ENCODE results near the gene FREM2. TPM values are rescaled to one million over a fixed set of nuclear protein-coding genes. Genes with fewer than 3 reads are reported as not detected.

Gene FREM2
- total RNA-seq, 1 experiment from 2014 or later, result not detected

DNA sequence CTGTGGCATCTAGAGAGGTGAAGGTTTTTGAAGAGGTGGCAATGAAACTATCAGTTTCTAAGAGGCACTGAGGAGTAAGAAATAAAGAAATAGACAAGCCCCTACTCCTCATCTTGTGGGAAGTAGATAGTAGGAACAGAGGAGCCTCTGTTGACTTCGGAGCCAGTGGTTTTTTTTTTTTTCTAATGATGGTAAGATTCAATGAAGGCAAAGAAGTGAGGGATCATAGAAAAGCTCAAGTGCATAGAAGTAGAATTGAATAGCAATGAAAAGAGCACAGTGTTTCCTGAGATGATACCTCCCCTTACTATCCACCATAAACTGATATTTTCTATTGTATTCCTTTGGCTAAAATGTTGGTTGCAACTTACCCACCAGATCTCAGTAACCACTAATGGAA lies 46.3 kb downstream of the FREM2 start:
- intact Hi-C loops (cut with micrococcal nuclease), result no loop called here
- Mint-ChIP-seq H3K9me3 (ENCODE audit: unreplicated experiment) (no peaks in the 10 kb centered on the region), H3K27me3 (ENCODE audit: insufficient read depth, unreplicated experiment) (peaks cover 48% of the 10 kb centered on the region), H3K4me3 (ENCODE audit: unreplicated experiment) (no peak overlapping the region), H3K4me1 (ENCODE audit: insufficient read depth, unreplicated experiment) (no peaks in the 10 kb centered on the region), H3K36me3 (ENCODE audit: insufficient read depth, unreplicated experiment) (no peaks in the 10 kb centered on the region), H3K27ac (ENCODE audit: low read depth, unreplicated experiment) (no peak overlapping the region)
- POLR2A ChIA-PET, result no interaction called here
- TF ChIP-seq, protein P1, sequence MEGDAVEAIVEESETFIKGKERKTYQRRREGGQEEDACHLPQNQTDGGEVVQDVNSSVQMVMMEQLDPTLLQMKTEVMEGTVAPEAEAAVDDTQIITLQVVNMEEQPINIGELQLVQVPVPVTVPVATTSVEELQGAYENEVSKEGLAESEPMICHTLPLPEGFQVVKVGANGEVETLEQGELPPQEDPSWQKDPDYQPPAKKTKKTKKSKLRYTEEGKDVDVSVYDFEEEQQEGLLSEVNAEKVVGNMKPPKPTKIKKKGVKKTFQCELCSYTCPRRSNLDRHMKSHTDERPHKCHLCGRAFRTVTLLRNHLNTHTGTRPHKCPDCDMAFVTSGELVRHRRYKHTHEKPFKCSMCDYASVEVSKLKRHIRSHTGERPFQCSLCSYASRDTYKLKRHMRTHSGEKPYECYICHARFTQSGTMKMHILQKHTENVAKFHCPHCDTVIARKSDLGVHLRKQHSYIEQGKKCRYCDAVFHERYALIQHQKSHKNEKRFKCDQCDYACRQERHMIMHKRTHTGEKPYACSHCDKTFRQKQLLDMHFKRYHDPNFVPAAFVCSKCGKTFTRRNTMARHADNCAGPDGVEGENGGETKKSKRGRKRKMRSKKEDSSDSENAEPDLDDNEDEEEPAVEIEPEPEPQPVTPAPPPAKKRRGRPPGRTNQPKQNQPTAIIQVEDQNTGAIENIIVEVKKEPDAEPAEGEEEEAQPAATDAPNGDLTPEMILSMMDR (IDR thresholded peaks at IDR 0.05; ENCODE audit: unreplicated experiment), result no peak
- CTCF ChIA-PET, result interaction anchor here (0.7 kb wide), 1 partner anchor 47 kb away, joined by 3 read pairs; no protein-coding TSS in a partner anchor
- no peak for DNase-seq (ENCODE audit: unreplicated experiment)
- no TSS peak for BruUV-seq (replicated peaks)

DNA sequence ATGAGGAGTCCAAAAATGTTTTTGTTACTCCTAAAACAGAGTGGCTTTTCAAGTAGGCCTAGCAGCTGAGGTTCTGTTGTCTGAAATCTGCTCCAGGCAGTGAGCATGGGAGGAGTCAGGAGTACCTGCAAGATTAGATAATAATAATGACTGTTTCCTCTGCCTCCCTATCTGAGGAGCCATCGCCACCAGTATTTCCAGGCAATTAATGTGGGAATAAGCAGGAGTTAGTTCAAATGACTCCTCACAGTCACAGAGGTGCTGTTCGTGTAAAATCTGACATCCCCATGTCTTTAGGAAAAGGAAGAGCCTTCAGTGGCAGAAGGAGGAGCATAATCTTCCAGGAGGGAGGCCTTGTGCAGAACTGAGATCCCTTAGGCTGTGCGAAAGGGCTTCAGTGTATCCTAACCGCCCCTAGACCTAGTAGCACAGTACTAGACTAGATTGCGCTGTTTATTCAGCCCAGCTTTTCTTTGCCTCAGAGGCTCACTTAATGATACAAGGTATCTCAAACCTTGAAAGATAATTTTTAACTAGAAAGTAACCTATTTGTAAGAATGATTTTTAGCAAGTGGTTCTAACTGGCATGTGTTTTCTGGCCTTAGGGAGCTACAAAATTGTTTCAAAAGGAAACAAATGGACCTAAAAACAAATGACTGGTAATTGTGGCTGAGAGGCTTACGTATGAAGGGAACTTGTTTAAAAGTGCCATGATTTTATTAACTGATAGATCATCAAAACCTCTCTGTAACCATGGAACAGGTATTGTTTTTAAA lies 49.0 kb downstream of the FREM2 start:
- ChIA-PET CTCF (interaction anchor here (0.7 kb wide), 1 partner anchor 538 kb away, joined by 3 read pairs; no protein-coding TSS in a partner anchor), POLR2A (no interaction called here)
- H3K27me3 Mint-ChIP-seq (ENCODE audit: insufficient read depth, unreplicated experiment), result peaks cover 70% of the 10 kb centered on the region
- intact Hi-C loops (cut with micrococcal nuclease), result no loop called here
- no peak for DNase-seq (ENCODE audit: unreplicated experiment)
- H3K36me3 Mint-ChIP-seq (ENCODE audit: insufficient read depth, unreplicated experiment), result no peaks in the 10 kb centered on the region
- no peak overlapping the region for H3K4me3 Mint-ChIP-seq (ENCODE audit: unreplicated experiment)
- no peak overlapping the region for H3K27ac Mint-ChIP-seq (ENCODE audit: low read depth, unreplicated experiment)
- TF ChIP-seq, protein P1 (IDR thresholded peaks at IDR 0.05; ENCODE audit: unreplicated experiment), result no peak
- no TSS peak for BruUV-seq (replicated peaks)
- H3K9me3 Mint-ChIP-seq (ENCODE audit: unreplicated experiment), result no peaks in the 10 kb centered on the region
- H3K4me1 Mint-ChIP-seq (ENCODE audit: insufficient read depth, unreplicated experiment), result no peaks in the 10 kb centered on the region

DNA sequence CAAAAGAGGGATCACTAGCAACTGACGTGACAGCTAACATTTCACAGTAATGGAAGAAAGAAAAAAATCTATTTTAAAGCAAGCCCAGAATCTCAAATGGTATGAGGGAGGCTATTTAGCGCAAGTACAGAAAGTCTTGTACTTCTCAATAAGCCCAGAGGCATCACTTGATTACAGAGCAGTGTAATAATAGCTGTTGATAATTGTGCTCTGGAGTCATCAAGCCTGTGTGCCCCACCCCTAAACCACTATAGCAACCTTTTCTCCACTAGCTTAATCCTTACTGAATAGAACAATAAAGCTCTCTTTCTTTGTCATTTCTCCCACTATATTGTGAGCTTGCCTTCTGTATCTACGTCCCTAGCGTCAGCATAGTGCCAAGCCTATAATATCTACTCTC lies 56.6 kb downstream of the FREM2 start:
- BruUV-seq (replicated peaks), result no TSS peak
- Mint-ChIP-seq H3K27ac (ENCODE audit: low read depth, unreplicated experiment) (no peak overlapping the region), H3K36me3 (ENCODE audit: insufficient read depth, unreplicated experiment) (no peaks in the 10 kb centered on the region), H3K27me3 (ENCODE audit: insufficient read depth, unreplicated experiment) (peaks cover 44% of the 10 kb centered on the region), H3K9me3 (ENCODE audit: unreplicated experiment) (no peaks in the 10 kb centered on the region), H3K4me3 (ENCODE audit: unreplicated experiment) (no peak overlapping the region), H3K4me1 (ENCODE audit: insufficient read depth, unreplicated experiment) (no peaks in the 10 kb centered on the region)
- CTCF ChIA-PET, result interaction anchor here (0.5 to 1.8 kb wide), 5 partner anchors 20 to 481 kb away, joined by 3 to 8 read pairs (median 3); partner anchors contain the start of gene FREM2
- intact Hi-C loops (cut with micrococcal nuclease), result no loop called here
- TF ChIP-seq, protein P1 (IDR thresholded peaks at IDR 0.05; ENCODE audit: unreplicated experiment), result no peak
- POLR2A ChIA-PET, result interaction anchor here (0.8 kb wide), 1 partner anchor 10 kb away, joined by 3 read pairs; no protein-coding TSS in a partner anchor
- DNase-seq (ENCODE audit: unreplicated experiment), result no peak

- TF ChIP-seq, protein P1 (IDR thresholded peaks at IDR 0.05; ENCODE audit: unreplicated experiment), result no peak
- Mint-ChIP-seq H3K4me3 (ENCODE audit: unreplicated experiment) (no peak overlapping the region), H3K27ac (ENCODE audit: low read depth, unreplicated experiment) (no peak overlapping the region), H3K36me3 (ENCODE audit: insufficient read depth, unreplicated experiment) (no peaks in the 10 kb centered on the region), H3K27me3 (ENCODE audit: insufficient read depth, unreplicated experiment) (peaks cover 33% of the 10 kb centered on the region), H3K4me1 (ENCODE audit: insufficient read depth, unreplicated experiment) (no peaks in the 10 kb centered on the region), H3K9me3 (ENCODE audit: unreplicated experiment) (no peaks in the 10 kb centered on the region)
- DNase-seq (ENCODE audit: unreplicated experiment), result no peak
- BruUV-seq (replicated peaks), result no TSS peak
- ChIA-PET CTCF (interaction anchor here (1.0 to 2.4 kb wide), 3 partner anchors 67 to 121 kb away, joined by 3 to 8 read pairs (median 3); no protein-coding TSS in a partner anchor), POLR2A (interaction anchor here (0.6 kb wide), 3 partner anchors 108 to 1118 kb away, joined by 3 read pairs; no protein-coding TSS in a partner anchor)
- intact Hi-C loops (cut with micrococcal nuclease), result no loop called here
Measured at GRCh38 chr13:38752686-38753085, 65.8 kb downstream of the FREM2 start.

Data from MCF 10A (cell line).